PC-9 (cell line): ENCODE measurements around the gene REV3L.

Experiments
- EZH2 ChIP-seq: fragments of 200-600 bp; sonication (generic); IDR thresholded peaks from 2 replicates; pipeline ENCODE4 v1.8.0; 2017; ENCODE audit warnings: antibody characterized with exemption, low read depth
- TF ChIP-seq, protein P1 (sequence below): fragments of 200-600 bp; sonication (generic); conservative IDR thresholded peaks from 2 replicates; pipeline ENCODE4 v1.6.1; 2017; ENCODE audit warnings: mixed run types, antibody characterized with exemption, mild to moderate bottlenecking, moderate library complexity

DNA sequence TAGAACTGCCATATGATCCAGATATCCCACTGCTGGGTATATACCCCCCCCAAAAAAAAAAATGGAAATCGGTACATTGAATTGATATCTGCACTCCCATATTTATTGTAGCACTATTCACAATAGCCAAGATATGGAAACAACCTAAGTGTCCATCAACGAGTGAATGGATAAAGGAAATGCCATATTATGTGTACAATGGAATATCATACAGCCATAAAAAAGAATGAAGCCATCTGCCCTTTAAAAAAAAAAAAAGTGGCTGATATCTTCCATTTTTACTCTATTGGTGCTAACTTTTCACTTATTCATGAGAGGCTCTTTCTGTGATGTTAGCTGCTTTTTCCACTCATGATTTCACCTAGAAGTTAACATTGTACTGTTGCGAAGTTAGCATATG is 156.5 kb downstream of the REV3L start:
- TF ChIP-seq, protein P1, sequence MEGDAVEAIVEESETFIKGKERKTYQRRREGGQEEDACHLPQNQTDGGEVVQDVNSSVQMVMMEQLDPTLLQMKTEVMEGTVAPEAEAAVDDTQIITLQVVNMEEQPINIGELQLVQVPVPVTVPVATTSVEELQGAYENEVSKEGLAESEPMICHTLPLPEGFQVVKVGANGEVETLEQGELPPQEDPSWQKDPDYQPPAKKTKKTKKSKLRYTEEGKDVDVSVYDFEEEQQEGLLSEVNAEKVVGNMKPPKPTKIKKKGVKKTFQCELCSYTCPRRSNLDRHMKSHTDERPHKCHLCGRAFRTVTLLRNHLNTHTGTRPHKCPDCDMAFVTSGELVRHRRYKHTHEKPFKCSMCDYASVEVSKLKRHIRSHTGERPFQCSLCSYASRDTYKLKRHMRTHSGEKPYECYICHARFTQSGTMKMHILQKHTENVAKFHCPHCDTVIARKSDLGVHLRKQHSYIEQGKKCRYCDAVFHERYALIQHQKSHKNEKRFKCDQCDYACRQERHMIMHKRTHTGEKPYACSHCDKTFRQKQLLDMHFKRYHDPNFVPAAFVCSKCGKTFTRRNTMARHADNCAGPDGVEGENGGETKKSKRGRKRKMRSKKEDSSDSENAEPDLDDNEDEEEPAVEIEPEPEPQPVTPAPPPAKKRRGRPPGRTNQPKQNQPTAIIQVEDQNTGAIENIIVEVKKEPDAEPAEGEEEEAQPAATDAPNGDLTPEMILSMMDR = no peak
- no peak for TF ChIP-seq EZH2
